HG03280 (cell line): ENCODE results near the gene PHGDH.

ENCODE experiments used
- ATAC-seq: cut with Tn5 transposase; IDR thresholded peaks from one replicate; pipeline ENCODE4 v1.9.1; 2021; ENCODE audit warnings: mild to moderate bottlenecking, moderate library complexity; ENCODE audit not compliant: unreplicated experiment

Gene PHGDH

GRCh38 chr1:119711804-119712341 lies at the start of gene PHGDH:
Gene PHGDH (plus strand): TSS chr1:119711934. CDS start chr1:119712023, 89 bp downstream.
- no peak for ATAC-seq

- ATAC-seq = peak; percentile 56
Measured at GRCh38 chr1:119662034-119662437, 49.7 kb upstream of the PHGDH start.

- ATAC-seq = no peak
Measured at GRCh38 chr1:119664067-119664466, 47.7 kb upstream of the PHGDH start.

- no peak for ATAC-seq
Measured at GRCh38 chr1:119667173-119667572, 44.6 kb upstream of the PHGDH start.

DNA sequence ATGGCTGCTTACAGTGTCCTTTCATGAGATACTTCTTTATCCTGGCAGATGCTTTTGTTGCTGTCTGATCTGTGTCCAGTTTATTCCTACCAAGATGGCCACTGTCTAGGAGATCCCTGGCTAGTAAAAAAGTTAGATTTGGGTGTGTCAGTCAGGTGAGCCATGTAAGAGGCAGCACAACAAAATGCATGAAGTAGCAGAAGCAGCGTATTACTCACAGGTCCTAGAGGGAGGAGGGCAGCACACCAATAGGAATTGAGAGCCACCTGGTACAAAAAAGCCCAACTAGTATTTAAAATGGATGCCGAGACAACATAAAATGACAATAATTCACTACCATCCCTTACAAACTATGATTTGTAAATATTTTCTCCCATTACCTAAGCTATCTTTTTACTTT lies 40.8 kb upstream of the PHGDH start:
- ATAC-seq = no peak

GRCh38 chr1:119673171-119673940 lies 38.4 kb upstream of the PHGDH start:
- ATAC-seq = no peak

DNA sequence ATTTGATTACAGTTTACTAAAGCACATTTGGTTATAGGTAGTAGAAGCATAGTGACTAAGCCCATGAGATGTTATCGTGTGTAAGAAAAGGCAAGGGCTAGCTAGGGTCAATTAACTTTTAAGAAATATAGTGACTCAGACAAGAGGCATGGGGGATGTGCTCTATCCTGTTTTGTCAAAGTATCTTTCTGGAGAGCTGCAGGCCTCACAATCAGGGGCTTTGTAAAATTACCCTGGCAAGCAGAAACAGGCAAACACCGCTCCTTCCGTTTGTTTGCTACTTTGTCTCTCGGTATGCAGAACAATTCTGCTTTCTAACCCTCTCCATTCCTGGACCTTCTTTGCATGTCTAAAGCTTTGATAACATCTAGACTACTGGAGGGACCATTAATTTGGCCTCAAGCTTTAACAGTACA lies 37.6 kb upstream of the PHGDH start:
- ATAC-seq = no peak

DNA sequence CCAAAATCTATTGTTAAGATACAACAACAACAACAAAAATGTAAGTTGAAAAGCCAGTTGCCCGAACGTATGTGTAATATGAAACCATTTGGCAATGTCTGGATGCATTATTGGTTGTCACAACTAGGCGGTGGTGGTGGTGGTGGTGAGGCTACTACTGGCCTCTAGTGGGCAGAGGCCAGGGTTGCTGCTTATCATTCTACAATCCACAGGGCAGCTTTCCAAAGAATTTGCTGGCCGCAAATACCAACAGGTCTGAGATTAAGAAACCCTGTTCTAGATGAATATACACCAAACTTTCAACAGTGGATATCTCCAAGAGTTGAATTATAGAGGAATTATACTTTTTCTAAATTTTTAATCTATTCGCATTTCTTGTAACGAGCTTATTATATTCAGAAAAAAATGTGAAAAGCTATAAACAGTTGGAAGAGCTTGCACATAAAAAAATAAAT lies 36.9 kb upstream of the PHGDH start:
- ATAC-seq = no peak

- ATAC-seq = no peak
Measured at GRCh38 chr1:119675349-119676345, 36.1 kb upstream of the PHGDH start.

- ATAC-seq = no peak
Measured at GRCh38 chr1:119676571-119677206, 35.0 kb upstream of the PHGDH start.

DNA sequence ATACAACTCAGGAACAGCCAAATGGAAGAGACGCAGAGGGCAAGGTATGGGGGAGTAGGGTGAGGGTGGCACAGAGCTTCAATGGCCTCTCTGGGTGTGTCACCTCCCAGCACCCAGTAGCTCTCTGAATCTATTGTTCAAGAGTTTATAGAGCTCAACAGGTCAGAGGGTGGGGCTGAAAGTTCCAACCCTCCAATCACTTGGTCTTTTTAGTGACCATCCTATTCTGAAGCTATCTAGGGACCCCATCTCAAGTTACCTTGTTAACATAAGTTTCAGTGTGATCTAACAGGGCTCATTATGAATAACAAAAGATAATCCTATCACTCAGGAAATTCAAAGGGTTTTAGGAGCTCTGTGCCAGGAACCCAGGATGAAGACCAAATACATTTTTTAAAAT lies 32.5 kb upstream of the PHGDH start:
- ATAC-seq = no peak

DNA sequence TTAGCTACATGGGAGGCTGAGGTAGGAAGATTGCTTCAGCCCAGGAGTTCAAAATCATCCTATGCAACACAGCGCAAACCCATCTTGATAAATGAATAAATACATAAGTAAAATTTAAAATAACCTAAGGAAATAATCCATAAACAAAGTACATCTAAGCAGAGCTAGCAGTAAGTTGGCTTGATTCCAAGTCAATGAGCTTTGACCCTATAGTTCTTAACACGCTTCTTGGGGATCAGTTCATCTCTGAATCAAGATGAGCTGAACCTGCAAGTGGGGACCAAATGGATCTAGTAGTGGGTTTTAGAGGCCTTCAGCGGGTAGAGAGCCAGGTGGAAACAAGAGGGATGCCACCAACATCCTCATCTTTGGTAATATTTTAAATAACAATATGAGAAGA lies 31.5 kb upstream of the PHGDH start:
- no peak for ATAC-seq

- ATAC-seq = no peak
Measured at GRCh38 chr1:119680723-119681122, 31.0 kb upstream of the PHGDH start.

GRCh38 chr1:119681560-119681959 lies 30.2 kb upstream of the PHGDH start:
- ATAC-seq = no peak

GRCh38 chr1:119682141-119682540 lies 29.6 kb upstream of the PHGDH start:
- no peak for ATAC-seq

GRCh38 chr1:119683893-119684292 lies 27.8 kb upstream of the PHGDH start:
- ATAC-seq = no peak

DNA sequence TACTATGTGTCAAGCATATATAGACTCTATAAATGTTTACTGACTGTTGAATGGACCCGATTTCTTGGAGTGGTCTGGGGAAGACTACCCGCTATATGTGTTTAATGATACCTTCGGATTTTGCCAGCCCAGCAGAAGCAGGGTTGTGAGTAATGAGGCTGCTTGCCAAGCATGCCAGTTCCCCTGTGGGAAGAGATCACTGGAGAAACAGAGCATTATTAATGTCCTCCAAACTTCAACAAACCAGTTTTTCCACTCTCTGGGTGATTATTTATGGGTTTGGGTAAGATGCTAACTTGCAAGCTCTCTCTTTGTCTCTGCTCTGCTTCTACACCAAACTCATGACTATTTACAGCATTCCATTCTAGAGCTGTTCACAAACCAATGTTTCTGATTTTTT lies 25.1 kb upstream of the PHGDH start:
- no peak for ATAC-seq

- ATAC-seq = no peak
Measured at GRCh38 chr1:119687434-119688079, 24.2 kb upstream of the PHGDH start.

DNA sequence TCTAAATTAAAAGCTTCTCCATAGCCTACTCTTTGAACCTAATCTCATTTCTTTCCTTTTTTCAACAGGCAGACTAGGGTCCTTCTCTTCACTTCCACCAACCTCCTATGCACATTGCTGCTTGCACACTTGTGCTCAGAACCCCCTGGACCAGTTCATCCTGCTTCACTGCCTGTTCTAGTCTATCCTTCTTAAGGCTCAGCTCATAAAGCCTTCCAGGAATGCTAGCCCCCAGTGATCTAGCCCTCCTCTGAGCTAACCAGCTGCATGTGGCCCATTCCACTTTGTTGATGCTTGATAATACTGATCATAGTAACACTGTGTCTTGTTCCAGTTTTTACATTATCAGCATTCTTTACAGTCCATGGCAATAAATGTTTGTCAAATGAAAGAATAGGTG lies 22.9 kb upstream of the PHGDH start:
- no peak for ATAC-seq

DNA sequence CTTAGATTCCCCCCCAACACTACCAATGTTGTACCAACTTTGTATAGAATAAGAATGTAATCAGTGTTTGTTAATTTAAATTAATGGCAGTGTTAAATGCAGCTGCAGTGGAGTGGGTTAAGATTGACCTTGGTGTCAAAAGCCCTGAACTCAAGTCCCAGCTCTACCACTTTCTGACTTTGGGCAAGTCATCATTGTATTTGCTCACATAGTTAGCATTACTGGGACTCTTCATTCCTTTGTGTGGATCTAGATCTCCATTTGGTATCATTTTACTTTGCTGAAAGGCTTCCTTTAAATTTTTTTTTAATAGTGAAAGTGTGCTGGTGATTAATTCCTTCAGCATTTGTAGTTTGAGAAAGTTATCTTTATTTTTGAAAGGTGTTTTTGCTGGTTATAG lies 22.2 kb upstream of the PHGDH start:
- ATAC-seq = no peak
